ENCODE measurements around the gene ATAD3B.

ATAD3B gene

GRCh38 chr1:1425426-1425752 lies 46.2 kb upstream of the ATAD3B start:
- no peak for TF ChIP-seq CTCF (IDR thresholded peaks at IDR 0.05; ENCODE audit: low read depth, low read length, missing control alignments)
- in situ Hi-C loops (cut with HindIII; ENCODE audit: low pct_ligation_motif_present, low sequenced_read_pairs) = no loop called here
- no peaks in the 10 kb centered on the region for H3K36me3 ChIP-seq (replicated peaks)
- no peaks in the 10 kb centered on the region for H3K27me3 ChIP-seq (replicated peaks)
- H3K27ac ChIP-seq = no peak overlapping the region
- H3K4me3 ChIP-seq (ENCODE audit: low read depth, low read length) = no peak overlapping the region
- DNase-seq = no peak

GRCh38 chr1:1425753-1426495 lies 45.6 kb upstream of the ATAD3B start:
- no peak overlapping the region for H3K4me3 ChIP-seq (ENCODE audit: low read depth, low read length)

GRCh38 chr1:1426496-1427105 lies 45.0 kb upstream of the ATAD3B start:
- DNase-seq = no peak
- H3K4me3 ChIP-seq (ENCODE audit: low read depth, low read length) = no peak overlapping the region
- in situ Hi-C loops (cut with HindIII; ENCODE audit: low pct_ligation_motif_present, low sequenced_read_pairs) = no loop called here

More at GRCh38 chr1:1425753-1426495, 45.6 kb upstream of the ATAD3B start:
- Histone ChIP-seq H3K27ac (no peak overlapping the region), H3K36me3 (replicated peaks) (no peaks in the 10 kb centered on the region), H3K27me3 (replicated peaks) (no peaks in the 10 kb centered on the region)
- no peak for TF ChIP-seq CTCF (IDR thresholded peaks at IDR 0.05; ENCODE audit: low read depth, low read length, missing control alignments)
- in situ Hi-C loops (cut with HindIII; ENCODE audit: low pct_ligation_motif_present, low sequenced_read_pairs) = no loop called here
- DNase-seq = no peak

GRCh38 chr1:1427106-1427819 lies 44.3 kb upstream of the ATAD3B start:
- DNase-seq = no peak
- Histone ChIP-seq H3K27me3 (replicated peaks) (no peaks in the 10 kb centered on the region), H3K27ac (no peak overlapping the region), H3K36me3 (replicated peaks) (no peaks in the 10 kb centered on the region), H3K4me3 (ENCODE audit: low read depth, low read length) (peak overlapping the region; percentile 22)
- TF ChIP-seq CTCF (IDR thresholded peaks at IDR 0.05; ENCODE audit: low read depth, low read length, missing control alignments) = no peak
- in situ Hi-C loops (cut with HindIII; ENCODE audit: low pct_ligation_motif_present, low sequenced_read_pairs) = no loop called here

More at GRCh38 chr1:1426496-1427105, 45.0 kb upstream of the ATAD3B start:
- TF ChIP-seq CTCF (IDR thresholded peaks at IDR 0.05; ENCODE audit: low read depth, low read length, missing control alignments) = no peak
- Histone ChIP-seq H3K27me3 (replicated peaks) (no peaks in the 10 kb centered on the region), H3K36me3 (replicated peaks) (no peaks in the 10 kb centered on the region), H3K27ac (no peak overlapping the region)

- Histone ChIP-seq H3K4me3 (ENCODE audit: low read depth, low read length) (peak overlapping the region; percentile 22), H3K36me3 (replicated peaks) (no peaks in the 10 kb centered on the region), H3K27ac (no peak overlapping the region), H3K27me3 (replicated peaks) (no peaks in the 10 kb centered on the region)
- no peak for DNase-seq
- in situ Hi-C loops (cut with HindIII; ENCODE audit: low pct_ligation_motif_present, low sequenced_read_pairs) = no loop called here
- no peak for TF ChIP-seq CTCF (IDR thresholded peaks at IDR 0.05; ENCODE audit: low read depth, low read length, missing control alignments)
Observed at GRCh38 chr1:1427820-1428148, 43.8 kb upstream of the ATAD3B start.

Measured in brain microvascular endothelial cell (primary cell).